Transverse colon (tissue), 4 donors: Measurements from ENCODE around the gene THADA. TPM values are rescaled to one million over a fixed set of nuclear protein-coding genes. Genes with fewer than 3 reads are reported as not detected.

ENCODE experiments used
- DNase-seq: peaks from one replicate; pipeline ENCODE4 v3.0.0-alpha.2; 2019
- H3K27ac ChIP-seq, 4 donors: fragments of 200-600 bp; sonication (generic); 2 replicates each; pipeline ENCODE4 v1.5.1; 2016 to 2018; ENCODE audit warnings: inconsistent platforms in 4 of 4
- H3K27me3 ChIP-seq: fragments of 200-600 bp; sonication (generic); 2 replicates; pipeline ENCODE4 v1.5.1; 2017; ENCODE audit warnings: inconsistent platforms
- H3K36me3 ChIP-seq, 4 donors: fragments of 200-600 bp; sonication (generic); 2 replicates each; pipeline ENCODE4 v1.5.1; 2017 to 2019; ENCODE audit warnings: inconsistent platforms in 4 of 4
- H3K4me1 ChIP-seq, 4 donors: fragments of 200-600 bp; sonication (generic); 2 replicates each; pipeline ENCODE4 v1.5.1; 2017 to 2020; ENCODE audit warnings: inconsistent platforms in 4 of 4
- H3K4me3 ChIP-seq, 4 donors: fragments of 200-600 bp; sonication (generic); 1 replicate in 1 of 4; 2 replicates in 3 of 4; pipeline versions ENCODE4 v1.5.1 to v1.6.1; 2017 to 2019; ENCODE audit warnings: inconsistent platforms in 4 of 4
- H3K9me3 ChIP-seq, 2 donors: fragments of 200-600 bp; sonication (generic); 2 replicates each; pipeline ENCODE4 v1.5.1; 2017 to 2019; ENCODE audit warnings: inconsistent platforms in 2 of 2
- EP300 ChIP-seq: sonication (generic); formaldehyde crosslinking; IDR thresholded peaks from one replicate; pipeline ENCODE4 v1.6.1; 2017; ENCODE audit warnings: antibody characterized with exemption, low read depth
- POLR2A ChIP-seq: fragments of 450-650 bp; IDR thresholded peaks from one replicate; pipeline ENCODE4 v1.6.1; 2016; ENCODE audit warnings: antibody characterized with exemption, mild to moderate bottlenecking, moderate library complexity
- POLR2AphosphoS5 ChIP-seq, 3 donors: sonication (generic); formaldehyde crosslinking; IDR thresholded peaks; one replicate each; pipeline ENCODE4 v1.6.1; 2016; ENCODE audit warnings: antibody characterized with exemption in 3 of 3
- WGBS, 2 donors: methylation state at CpG; one replicate each; pipeline ENCODE4 v1.1.5; 2018; ENCODE audit warnings: low coverage in 1 of 2; 5-methylcytosine and 5-hydroxymethylcytosine counted together
- in situ Hi-C, 4 donors: fragments of 200-750 bp; cut with MboI; loops; one replicate each; pipeline versions ENCODE4 v1.15.0 to v1.15.1; 2017; ENCODE audit warnings: low sequenced_read_pairs in 3 of 4, low pct_ligation_motif_present in 1 of 4, low pct_unique_long_range_greater_than_20kb in 1 of 4
- intact Hi-C: fragments of 100-400 bp; cut with DNase I; formaldehyde crosslinking; loops from one replicate; pipeline ENCODE4 v1.15.1; 2023; ENCODE audit warnings: low total_unique reads
- total RNA-seq, 4 donors: library from RNA; depleted of rRNA; stranded (reverse); fragments of >200 nt; gene quantifications; one replicate each; pipeline ENCODE4 v1.1.0, GENCODE V29; 2016
- TF ChIP-seq, protein P1 (sequence below), 5 experiments: fragments of 200-600 bp in 3 of 5; fragments of 450-650 bp in 2 of 5; sonication (generic) in 3 of 5; IDR thresholded peaks; 1 replicate in 2 of 5; 2 replicates in 3 of 5; pipeline ENCODE4 v1.5.1; 2016 to 2017; ENCODE audit warnings: antibody characterized with exemption in 5 of 5, inconsistent platforms in 3 of 5, mild to moderate bottlenecking in 2 of 5, moderate library complexity in 1 of 5

THADA gene
- total RNA-seq, 4 donors from 2014 or later = 21.7 to 78.6 (median 28.1) TPM

GRCh38 chr2:43472527-43473194, 123.2 kb downstream of the THADA start:
- no peaks in the 10 kb centered on the region for H3K36me3 ChIP-seq
- in situ Hi-C loops (no loop called here), intact Hi-C loops (loop anchor here (10.0 kb wide), 1 partner anchor 78 kb away; no protein-coding TSS in a partner anchor)
- TF ChIP-seq POLR2AphosphoS5 (IDR thresholded peaks at IDR 0.05) = no peak
- TF ChIP-seq EP300 = no peak
- TF ChIP-seq POLR2A = no peak
- TF ChIP-seq, protein P1, sequence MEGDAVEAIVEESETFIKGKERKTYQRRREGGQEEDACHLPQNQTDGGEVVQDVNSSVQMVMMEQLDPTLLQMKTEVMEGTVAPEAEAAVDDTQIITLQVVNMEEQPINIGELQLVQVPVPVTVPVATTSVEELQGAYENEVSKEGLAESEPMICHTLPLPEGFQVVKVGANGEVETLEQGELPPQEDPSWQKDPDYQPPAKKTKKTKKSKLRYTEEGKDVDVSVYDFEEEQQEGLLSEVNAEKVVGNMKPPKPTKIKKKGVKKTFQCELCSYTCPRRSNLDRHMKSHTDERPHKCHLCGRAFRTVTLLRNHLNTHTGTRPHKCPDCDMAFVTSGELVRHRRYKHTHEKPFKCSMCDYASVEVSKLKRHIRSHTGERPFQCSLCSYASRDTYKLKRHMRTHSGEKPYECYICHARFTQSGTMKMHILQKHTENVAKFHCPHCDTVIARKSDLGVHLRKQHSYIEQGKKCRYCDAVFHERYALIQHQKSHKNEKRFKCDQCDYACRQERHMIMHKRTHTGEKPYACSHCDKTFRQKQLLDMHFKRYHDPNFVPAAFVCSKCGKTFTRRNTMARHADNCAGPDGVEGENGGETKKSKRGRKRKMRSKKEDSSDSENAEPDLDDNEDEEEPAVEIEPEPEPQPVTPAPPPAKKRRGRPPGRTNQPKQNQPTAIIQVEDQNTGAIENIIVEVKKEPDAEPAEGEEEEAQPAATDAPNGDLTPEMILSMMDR (IDR thresholded peaks at IDR 0.05) = no peak
- no peak overlapping the region for H3K27ac ChIP-seq
- no peak for DNase-seq
- WGBS, 2 donors = 60 to 68% methylated on average over 2 to 3 of the region's 3 CpGs
- H3K27me3 ChIP-seq = no peaks in the 10 kb centered on the region
- H3K4me3 ChIP-seq = no peak overlapping the region
- peaks cover 0 to 29% (median 8%) of the 10 kb centered on the region in 4 donors for H3K4me1 ChIP-seq
- no peaks in the 10 kb centered on the region for H3K9me3 ChIP-seq

GRCh38 chr2:43469713-43470112, 126.1 kb downstream of the THADA start:
- in situ Hi-C loops (no loop called here), intact Hi-C loops (loop anchor here (10.0 kb wide), 1 partner anchor 75 kb away; no protein-coding TSS in a partner anchor)
- Histone ChIP-seq H3K9me3 (no peaks in the 10 kb centered on the region), H3K4me1 (peaks cover 0 to 35% (median 12%) of the 10 kb centered on the region in 4 donors), H3K27ac (no peak overlapping the region), H3K27me3 (no peaks in the 10 kb centered on the region), H3K4me3 (no peak overlapping the region), H3K36me3 (no peaks in the 10 kb centered on the region)
- DNase-seq = no peak
- no peak for TF ChIP-seq POLR2AphosphoS5 (IDR thresholded peaks at IDR 0.05)
- TF ChIP-seq, protein P1 (IDR thresholded peaks at IDR 0.05) = no peak
- TF ChIP-seq POLR2A = no peak
- no peak for TF ChIP-seq EP300
- 38 to 62% methylated on average over 1 to 3 of the region's 3 CpGs for whole genome bisulfite sequencing, 2 donors

GRCh38 chr2:43469094-43469493, 126.7 kb downstream of the THADA start:
- intact Hi-C loops (no loop called here), in situ Hi-C loops (no loop called here)
- WGBS, 2 donors = 66 to 73% methylated on average over 3 of the region's 3 CpGs
- Histone ChIP-seq H3K27ac (peak overlapping the region in 1 of 4 donors; percentile 18), H3K4me3 (no peak overlapping the region), H3K4me1 (peaks cover 0 to 40% (median 14%) of the 10 kb centered on the region in 4 donors), H3K27me3 (no peaks in the 10 kb centered on the region), H3K9me3 (no peaks in the 10 kb centered on the region), H3K36me3 (no peaks in the 10 kb centered on the region)
- no peak for TF ChIP-seq POLR2AphosphoS5 (IDR thresholded peaks at IDR 0.05)
- TF ChIP-seq, protein P1 (IDR thresholded peaks at IDR 0.05) = no peak
- no peak for TF ChIP-seq EP300
- no peak for TF ChIP-seq POLR2A
- no peak for DNase-seq

DNA sequence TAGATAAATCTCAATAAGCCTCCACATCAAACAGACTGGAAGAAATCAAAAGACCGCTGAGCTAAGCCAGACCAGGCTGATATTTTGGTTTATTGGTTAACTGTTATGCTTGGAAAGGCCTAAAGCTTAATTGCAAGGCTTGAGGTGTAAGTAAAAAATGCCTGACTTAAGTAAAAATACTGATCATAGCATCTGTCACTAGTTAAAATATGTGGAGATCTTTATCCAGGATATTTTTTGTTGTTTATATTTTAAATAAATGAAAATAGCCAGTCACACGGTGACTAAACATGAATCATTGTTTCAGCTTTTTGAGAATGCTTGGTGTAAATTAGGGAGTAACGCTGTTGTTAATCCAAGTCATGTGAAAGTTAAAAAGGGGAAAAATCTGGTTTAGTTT, 127.9 kb downstream of the THADA start:
- DNase-seq = no peak
- H3K27ac ChIP-seq = peak overlapping the region; percentile 18 to 71 (median 46)
- intact Hi-C loops = no loop called here

More for the DNA sequence above, 127.9 kb downstream of the THADA start:
- TF ChIP-seq, protein P1 (IDR thresholded peaks at IDR 0.05) = no peak
- no peak for TF ChIP-seq POLR2A
- peak in 1 of 3 donors; percentile 11 for TF ChIP-seq POLR2AphosphoS5 (IDR thresholded peaks at IDR 0.05)
- TF ChIP-seq EP300 = no peak
- no peaks in the 10 kb centered on the region for H3K27me3 ChIP-seq
- 71 to 84% methylated on average over 3 of the region's 3 CpGs for WGBS, 2 donors
- in situ Hi-C loops = no loop called here
- peaks cover 0 to 52% (median 26%) of the 10 kb centered on the region in 4 donors for H3K4me1 ChIP-seq
- no peaks in the 10 kb centered on the region for H3K36me3 ChIP-seq
- no peak overlapping the region for H3K4me3 ChIP-seq
- no peaks in the 10 kb centered on the region for H3K9me3 ChIP-seq
